ENCODE measurements around the gene FAM83F.

GRCh38 chr22:39979048-39979447 is 15.7 kb upstream of the FAM83F start:
- no peak for TF ChIP-seq YY1 (IDR thresholded peaks at IDR 0.05; ENCODE audit: insufficient read depth, insufficient read length)
- TF ChIP-seq ZNF274 (IDR thresholded peaks at IDR 0.05; ENCODE audit: low read depth, low read length): no peak
